NB4 (cell line): ENCODE results near the gene AIF1.

Experiments
- CTCF ChIP-seq: IDR thresholded peaks from one replicate; pipeline ENCODE4 v1.5.1; 2012; ENCODE audit warnings: low read depth, low read length
- MAX ChIP-seq: IDR thresholded peaks from 2 replicates; pipeline ENCODE4 v1.6.1; 2011; ENCODE audit warnings: low read depth, low read length
- POLR2A ChIP-seq: IDR thresholded peaks from 2 replicates; pipeline ENCODE4 v1.6.1; 2011; ENCODE audit warnings: mild to moderate bottlenecking; ENCODE audit not compliant: insufficient read length; ENCODE audit errors: extremely low read depth

- TF ChIP-seq CTCF (no peak), POLR2A (no peak), MAX (no peak)
These were observed 12.8 kb downstream of the AIF1 start for GRCh38 chr6:31627690-31628287.
